Measurements from ENCODE around the gene FAM228B. TPM values are rescaled to one million over a fixed set of nuclear protein-coding genes. Genes with fewer than 3 reads are reported as not detected.

Gene FAM228B
- total RNA-seq, 1 donor from 2014 or later, result 9.7 TPM

- Histone ChIP-seq H3K27me3 (ENCODE audit: insufficient read depth, low read length) (no peaks in the 10 kb centered on the region), H2AFZ (ENCODE audit: low read depth, low read length) (no peak overlapping the region), H4K20me1 (ENCODE audit: insufficient read depth, low read length) (no peaks in the 10 kb centered on the region), H3K4me2 (ENCODE audit: low read length) (no peak overlapping the region), H3K79me2 (ENCODE audit: insufficient read depth, low read length) (no peaks in the 10 kb centered on the region), H3K4me1 (ENCODE audit: insufficient read depth, low read length) (no peaks in the 10 kb centered on the region), H3K27ac (ENCODE audit: low read depth, low read length) (no peak overlapping the region), H3K9ac (ENCODE audit: low read length) (no peak overlapping the region), H3K4me3 (ENCODE audit: insufficient read depth, low read depth, low read length) (no peak overlapping the region), H3K36me3 (ENCODE audit: insufficient read depth, low read length) (peaks cover 2% of the 10 kb centered on the region), H3K9me3 (ENCODE audit: insufficient read depth, low read depth, low read length) (no peaks in the 10 kb centered on the region)
- Mint-ChIP-seq H3K27ac (ENCODE audit: unreplicated experiment) (no peak overlapping the region), H3K4me3 (ENCODE audit: unreplicated experiment) (no peak overlapping the region), H3K4me1 (ENCODE audit: low read depth, unreplicated experiment) (peaks cover 5% of the 10 kb centered on the region), H3K9me3 (ENCODE audit: unreplicated experiment) (no peaks in the 10 kb centered on the region), H3K27me3 (ENCODE audit: low read depth, unreplicated experiment) (peaks cover 1% of the 10 kb centered on the region), H3K36me3 (ENCODE audit: low read depth, unreplicated experiment) (peaks cover 43% of the 10 kb centered on the region)
- TF ChIP-seq EZH2 (IDR thresholded peaks at IDR 0.05; ENCODE audit: insufficient read depth, low read length) (no peak), CTCF (IDR thresholded peaks at IDR 0.05; ENCODE audit: insufficient read depth, low read depth, low read length) (no peak)
- DNase-seq (ENCODE audit: low read depth) (no peak), FAIRE-seq (no peak)
Measured at GRCh38 chr2:24206714-24207113, 83.4 kb downstream of the FAM228B start.

- H3K4me3 Mint-ChIP-seq (ENCODE audit: unreplicated experiment), result no peak overlapping the region
- TF ChIP-seq EZH2 (IDR thresholded peaks at IDR 0.05; ENCODE audit: insufficient read depth, low read length), result no peak
- TF ChIP-seq CTCF (IDR thresholded peaks at IDR 0.05; ENCODE audit: insufficient read depth, low read depth, low read length), result no peak
- H3K4me3 ChIP-seq (ENCODE audit: insufficient read depth, low read depth, low read length), result no peak overlapping the region
- no peak for FAIRE-seq
- H3K36me3 Mint-ChIP-seq (ENCODE audit: low read depth, unreplicated experiment), result peaks cover 45% of the 10 kb centered on the region
- no peak overlapping the region for H3K27ac Mint-ChIP-seq (ENCODE audit: unreplicated experiment)
- no peaks in the 10 kb centered on the region for H3K79me2 ChIP-seq (ENCODE audit: insufficient read depth, low read length)
- H2AFZ ChIP-seq (ENCODE audit: low read depth, low read length), result no peak overlapping the region
- H3K27me3 ChIP-seq (ENCODE audit: insufficient read depth, low read length), result no peaks in the 10 kb centered on the region
- H3K4me1 Mint-ChIP-seq (ENCODE audit: low read depth, unreplicated experiment), result peaks cover 4% of the 10 kb centered on the region
- no peaks in the 10 kb centered on the region for H4K20me1 ChIP-seq (ENCODE audit: insufficient read depth, low read length)
- H3K9me3 ChIP-seq (ENCODE audit: insufficient read depth, low read depth, low read length), result no peaks in the 10 kb centered on the region
- peaks cover 2% of the 10 kb centered on the region for H3K36me3 ChIP-seq (ENCODE audit: insufficient read depth, low read length)
- H3K27ac ChIP-seq (ENCODE audit: low read depth, low read length), result no peak overlapping the region
- no peaks in the 10 kb centered on the region for H3K9me3 Mint-ChIP-seq (ENCODE audit: unreplicated experiment)
- H3K27me3 Mint-ChIP-seq (ENCODE audit: low read depth, unreplicated experiment), result peaks cover 1% of the 10 kb centered on the region
- no peaks in the 10 kb centered on the region for H3K4me1 ChIP-seq (ENCODE audit: insufficient read depth, low read length)
- no peak for DNase-seq (ENCODE audit: low read depth)
- no peak overlapping the region for H3K9ac ChIP-seq (ENCODE audit: low read length)
- H3K4me2 ChIP-seq (ENCODE audit: low read length), result no peak overlapping the region
Measured at GRCh38 chr2:24207359-24207758, 84.1 kb downstream of the FAM228B start.

- no peaks in the 10 kb centered on the region for H3K27me3 ChIP-seq (ENCODE audit: insufficient read depth, low read length)
Measured at GRCh38 chr2:24208490-24208889, 85.2 kb downstream of the FAM228B start.

More at GRCh38 chr2:24208490-24208889, 85.2 kb downstream of the FAM228B start:
- H3K4me3 ChIP-seq (ENCODE audit: insufficient read depth, low read depth, low read length), result no peak overlapping the region
- no peak overlapping the region for H3K9ac ChIP-seq (ENCODE audit: low read length)
- no peak overlapping the region for H3K27ac Mint-ChIP-seq (ENCODE audit: unreplicated experiment)
- H3K9me3 ChIP-seq (ENCODE audit: insufficient read depth, low read depth, low read length), result no peaks in the 10 kb centered on the region
- no peak overlapping the region for H3K4me3 Mint-ChIP-seq (ENCODE audit: unreplicated experiment)
- FAIRE-seq, result no peak
- no peaks in the 10 kb centered on the region for H4K20me1 ChIP-seq (ENCODE audit: insufficient read depth, low read length)
- H2AFZ ChIP-seq (ENCODE audit: low read depth, low read length), result no peak overlapping the region
- H3K36me3 ChIP-seq (ENCODE audit: insufficient read depth, low read length), result peaks cover 2% of the 10 kb centered on the region
- no peak for TF ChIP-seq CTCF (IDR thresholded peaks at IDR 0.05; ENCODE audit: insufficient read depth, low read depth, low read length)
- TF ChIP-seq EZH2 (IDR thresholded peaks at IDR 0.05; ENCODE audit: insufficient read depth, low read length), result no peak
- H3K4me1 Mint-ChIP-seq (ENCODE audit: low read depth, unreplicated experiment), result peaks cover 4% of the 10 kb centered on the region
- peaks cover 1% of the 10 kb centered on the region for H3K27me3 Mint-ChIP-seq (ENCODE audit: low read depth, unreplicated experiment)
- no peaks in the 10 kb centered on the region for H3K4me1 ChIP-seq (ENCODE audit: insufficient read depth, low read length)
- no peaks in the 10 kb centered on the region for H3K79me2 ChIP-seq (ENCODE audit: insufficient read depth, low read length)
- no peak for DNase-seq (ENCODE audit: low read depth)
- no peak overlapping the region for H3K27ac ChIP-seq (ENCODE audit: low read depth, low read length)
- no peaks in the 10 kb centered on the region for H3K9me3 Mint-ChIP-seq (ENCODE audit: unreplicated experiment)
- no peak overlapping the region for H3K4me2 ChIP-seq (ENCODE audit: low read length)
- H3K36me3 Mint-ChIP-seq (ENCODE audit: low read depth, unreplicated experiment), result peaks cover 45% of the 10 kb centered on the region
